RCC 7860 (cell line): ENCODE results near the gene PACSIN2.

Experiments used
- DNase-seq: peaks from one replicate; pipeline ENCODE4 v3.0.0-alpha.2; 2015; ENCODE audit warnings: low spot score
- FAIRE-seq: peaks from 2 replicates; lab custom pipeline; 2012; peaks lifted over from hg19 to GRCh38; lab: Jason Lieb, UNC

PACSIN2 gene

DNA sequence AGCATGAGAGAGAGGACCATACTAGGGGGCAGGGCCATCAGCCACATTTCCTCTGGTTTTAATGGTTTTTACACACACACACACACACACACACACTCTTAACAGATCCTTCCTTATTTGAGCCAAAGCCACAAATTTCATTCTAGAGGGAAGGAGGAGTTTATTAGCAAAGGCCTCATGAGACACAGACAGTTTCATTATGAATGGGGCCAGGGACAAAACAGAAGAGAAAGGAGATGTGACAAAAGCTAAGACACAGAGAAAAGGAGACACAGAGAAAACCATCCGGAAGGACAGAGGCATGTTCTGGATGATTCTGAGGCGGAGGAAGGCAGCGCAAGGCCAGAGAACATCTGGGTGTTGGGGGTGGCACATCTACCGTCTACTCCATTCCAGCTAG lies 125.6 kb downstream of the PACSIN2 start:
- FAIRE-seq (no peak), DNase-seq (no peak)

DNA sequence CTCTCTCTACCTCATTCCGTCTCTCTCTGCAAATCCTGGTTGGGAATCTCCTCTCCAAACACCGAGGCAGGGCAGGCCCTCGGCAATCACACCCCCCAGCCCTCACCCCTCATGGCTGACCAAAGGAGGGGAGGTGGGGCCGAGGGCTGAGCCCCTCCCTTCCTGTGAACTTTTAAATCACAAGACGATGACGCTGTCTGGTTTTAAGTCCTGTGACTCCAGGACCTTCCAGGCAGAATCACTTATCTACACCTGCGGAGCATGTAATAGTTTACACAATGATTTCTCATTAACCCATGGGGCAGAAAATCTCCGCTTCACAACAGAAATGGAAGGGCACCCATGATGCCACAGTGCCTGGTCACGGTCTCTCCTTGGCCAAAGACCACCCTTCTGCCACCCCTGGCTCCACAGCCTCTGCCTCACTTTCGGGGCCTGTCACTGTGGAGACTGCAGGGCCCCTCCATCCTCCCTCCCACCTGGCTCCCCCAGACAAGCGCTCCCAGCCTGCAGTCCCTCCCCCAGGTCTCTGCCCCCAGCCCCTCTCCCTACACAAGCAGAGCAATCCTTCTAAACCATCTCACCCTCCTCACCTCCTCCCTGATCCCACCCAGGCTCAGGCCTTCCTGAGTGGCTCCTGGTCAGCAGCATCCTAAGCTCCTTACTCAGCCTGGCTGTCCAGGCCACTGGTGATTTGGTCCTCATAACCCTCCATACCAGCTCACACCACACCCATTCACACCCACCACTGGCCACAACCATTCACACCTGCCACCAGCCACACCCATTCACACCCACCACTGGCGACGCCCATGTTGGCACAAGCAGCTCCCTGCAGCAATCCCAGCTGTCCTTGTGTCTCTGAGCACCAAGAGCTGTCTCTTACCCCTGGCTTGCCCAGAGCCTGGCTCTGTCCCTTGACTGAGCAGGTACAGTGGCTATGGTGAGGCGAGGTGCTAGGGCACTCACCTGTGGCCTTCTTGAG lies 127.1 kb downstream of the PACSIN2 start:
- DNase-seq, result no peak
- no peak for FAIRE-seq

DNA sequence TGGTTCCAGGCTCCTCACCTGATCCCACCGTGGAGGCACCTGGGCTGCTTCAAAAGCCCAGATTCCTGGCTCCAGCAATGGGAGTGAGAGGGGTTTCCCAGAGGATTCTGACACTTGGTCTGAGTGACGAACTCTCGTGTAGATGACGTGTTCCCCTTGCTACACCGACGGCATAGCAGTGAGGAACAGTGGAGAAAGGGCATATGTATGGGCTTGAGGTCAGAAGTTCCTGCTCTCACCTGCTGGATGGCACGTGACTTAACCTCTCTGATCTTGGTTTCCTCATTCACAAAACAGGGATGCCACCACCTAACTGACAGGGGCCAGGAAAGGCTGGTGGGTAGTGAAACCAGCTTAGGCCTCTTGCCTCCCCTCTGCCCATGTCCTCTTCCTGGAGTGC lies 127.8 kb downstream of the PACSIN2 start:
- FAIRE-seq, result no peak
- DNase-seq, result no peak

DNA sequence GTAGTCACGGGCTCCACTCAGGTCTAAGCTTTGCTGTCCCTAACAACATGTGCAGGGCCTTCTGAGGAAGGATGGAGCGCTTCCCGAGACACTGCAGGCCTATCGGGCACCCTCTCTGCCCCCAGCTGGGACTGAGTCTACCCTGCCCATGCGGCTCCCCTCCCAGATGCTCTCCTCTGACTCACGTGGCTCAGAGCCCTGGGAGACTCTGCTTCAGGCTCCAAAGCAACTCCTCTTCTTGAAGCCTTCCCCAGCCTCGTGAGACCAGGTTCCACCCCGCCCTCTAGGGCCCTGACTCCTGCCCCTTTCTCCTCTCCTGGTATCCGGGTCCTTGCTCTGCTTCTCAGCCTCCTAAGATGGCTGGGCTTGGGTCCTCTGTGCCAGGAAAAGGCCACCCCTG lies 129.5 kb downstream of the PACSIN2 start:
- DNase-seq (no peak), FAIRE-seq (no peak)

DNA sequence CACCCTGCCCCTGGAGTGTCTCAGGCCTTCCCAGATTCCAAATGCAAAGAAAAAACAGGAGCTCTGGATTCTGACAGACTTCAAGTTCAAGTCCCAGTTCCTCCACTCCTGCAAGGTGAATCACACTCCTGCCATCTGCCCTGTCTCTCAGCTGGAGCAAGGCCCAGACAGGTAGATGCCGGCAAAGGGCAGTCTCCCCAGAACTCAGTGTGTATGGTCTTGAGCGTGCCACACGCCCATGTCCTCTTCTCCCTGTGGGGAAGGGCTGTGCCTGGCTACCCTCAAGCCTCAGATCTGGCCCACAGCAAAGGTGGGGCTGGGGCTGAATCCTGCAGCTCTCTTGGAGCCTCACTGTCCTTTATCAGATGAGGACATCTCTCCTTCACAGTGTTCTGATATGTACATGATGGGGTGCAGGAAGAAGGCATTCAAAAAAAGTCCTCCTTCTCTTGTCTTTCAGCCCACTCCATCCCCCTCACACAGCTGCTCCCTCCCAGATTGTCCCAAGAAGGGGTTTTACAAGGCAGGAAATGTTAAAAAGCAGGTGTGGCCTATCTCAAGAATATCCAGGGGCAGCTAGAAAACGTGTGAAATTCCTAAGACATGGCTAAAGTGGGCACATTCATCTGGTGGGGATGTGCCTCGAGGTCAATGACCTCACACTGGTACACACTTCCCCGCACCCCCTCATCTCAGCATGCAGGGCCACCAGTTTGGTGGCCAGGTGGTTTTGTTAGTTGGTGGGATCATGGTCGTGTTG lies 130.2 kb downstream of the PACSIN2 start:
- no peak for FAIRE-seq
- no peak for DNase-seq

DNA sequence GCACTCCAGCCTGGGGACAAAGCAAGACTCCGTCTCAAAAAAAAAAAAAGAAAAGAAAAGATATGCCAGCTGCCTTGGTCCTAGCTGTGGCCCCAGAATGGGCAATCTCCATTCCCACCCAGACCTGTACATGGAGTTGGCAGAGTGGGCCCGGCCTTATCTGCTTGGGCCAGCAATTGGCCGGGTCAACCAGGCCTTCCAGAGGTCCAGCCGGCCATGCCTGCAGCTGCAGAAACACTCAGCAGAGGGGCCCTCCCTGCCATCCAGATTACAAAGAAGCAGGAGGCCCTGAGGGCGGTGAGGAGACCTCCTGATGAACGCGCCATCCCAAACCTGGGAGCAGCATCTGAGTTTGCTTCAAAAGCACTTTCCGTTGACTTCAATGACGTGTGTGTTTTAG lies 131.0 kb downstream of the PACSIN2 start:
- DNase-seq (no peak), FAIRE-seq (no peak)

DNA sequence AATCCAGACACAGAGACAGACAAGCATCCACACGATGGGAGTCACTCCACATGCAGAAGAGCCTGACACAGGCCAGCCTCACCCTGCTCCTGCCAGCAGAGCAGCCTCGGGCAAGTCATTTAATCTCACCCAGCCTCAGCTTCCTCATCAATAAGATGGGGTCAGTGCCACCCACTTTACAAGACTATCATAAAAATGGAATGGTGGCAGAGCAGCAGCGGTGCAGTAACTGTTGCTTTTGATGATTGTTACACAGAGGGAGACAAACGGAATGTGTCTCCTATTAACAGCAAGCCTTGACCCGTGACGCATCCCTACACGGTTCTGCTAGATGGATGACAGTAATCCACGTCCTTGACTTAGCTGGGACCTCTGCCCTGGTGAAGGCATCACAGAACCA lies 131.8 kb downstream of the PACSIN2 start:
- DNase-seq (no peak), FAIRE-seq (no peak)

DNA sequence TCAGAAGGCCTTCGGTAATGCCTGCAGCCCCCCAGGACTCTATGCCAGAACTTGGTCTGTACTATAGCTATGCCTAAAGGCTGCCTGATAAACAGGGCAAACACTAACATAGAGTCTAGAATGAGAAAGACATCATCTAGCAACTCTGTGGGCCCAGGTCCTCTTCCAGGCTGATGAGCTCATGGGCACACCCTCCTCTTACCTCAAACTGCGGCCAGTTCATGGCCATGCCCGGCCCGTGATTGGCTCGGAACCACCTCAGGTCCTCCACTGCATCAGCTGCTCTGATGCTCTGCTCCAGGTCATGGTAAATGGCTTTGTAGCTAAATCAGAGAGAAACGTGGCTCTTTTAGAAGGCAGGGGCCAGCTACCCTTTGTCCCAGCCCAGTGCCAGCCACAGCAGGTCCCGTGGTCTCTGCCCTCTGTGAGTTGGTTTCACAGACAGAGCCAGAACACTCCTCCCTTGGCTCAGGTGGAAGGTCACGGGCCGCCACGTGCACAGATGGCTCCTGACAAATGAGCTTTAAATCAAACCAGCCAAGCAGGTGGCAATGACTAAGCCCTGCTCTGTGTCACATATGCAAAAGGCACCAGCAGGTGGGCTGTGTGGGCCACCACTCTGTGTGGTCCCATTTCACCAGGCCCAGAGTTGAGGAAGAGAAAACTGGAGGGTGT lies 132.8 kb downstream of the PACSIN2 start:
- DNase-seq, result no peak
- no peak for FAIRE-seq

DNA sequence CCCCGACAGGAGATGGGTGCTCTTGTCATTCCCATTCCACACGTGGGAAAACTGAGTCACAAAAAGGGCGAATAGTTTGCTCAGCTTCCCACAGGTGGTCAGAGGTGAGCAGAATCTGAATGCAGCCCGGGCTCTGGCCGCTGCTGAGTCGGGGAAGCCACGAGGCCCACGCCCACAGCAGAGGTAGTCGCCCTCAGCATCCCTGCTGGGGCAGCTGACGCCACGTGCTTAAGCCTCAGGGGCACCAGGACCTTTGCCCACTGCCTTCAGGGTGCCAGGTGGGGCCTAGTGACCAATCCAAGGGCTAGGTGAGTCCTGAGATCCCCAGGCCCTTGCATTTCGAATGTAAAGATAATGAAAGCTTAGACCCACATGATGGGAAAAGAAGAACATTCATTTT lies 133.7 kb downstream of the PACSIN2 start:
- FAIRE-seq (no peak), DNase-seq (no peak)

DNA sequence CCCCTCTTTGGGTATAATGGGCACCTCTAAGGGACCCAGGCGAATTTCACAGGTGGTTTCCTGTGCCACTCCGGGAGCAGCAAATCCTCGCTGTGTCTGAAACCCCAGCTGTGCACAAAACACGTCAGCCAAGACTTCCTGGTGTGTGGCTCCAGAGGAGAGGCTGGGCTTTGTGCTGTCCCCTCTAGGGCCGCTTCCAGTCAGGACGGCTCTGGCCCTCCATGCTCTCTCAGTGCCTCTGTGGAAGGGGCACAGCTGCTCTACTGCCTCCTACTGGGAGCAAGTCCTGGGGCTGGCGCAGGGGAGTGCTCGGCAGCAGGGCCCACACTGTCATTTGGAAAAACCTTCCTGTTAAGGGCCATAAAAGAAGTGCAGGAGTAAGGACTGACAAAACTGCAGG lies 134.1 kb downstream of the PACSIN2 start:
- DNase-seq, result no peak
- FAIRE-seq, result no peak

DNA sequence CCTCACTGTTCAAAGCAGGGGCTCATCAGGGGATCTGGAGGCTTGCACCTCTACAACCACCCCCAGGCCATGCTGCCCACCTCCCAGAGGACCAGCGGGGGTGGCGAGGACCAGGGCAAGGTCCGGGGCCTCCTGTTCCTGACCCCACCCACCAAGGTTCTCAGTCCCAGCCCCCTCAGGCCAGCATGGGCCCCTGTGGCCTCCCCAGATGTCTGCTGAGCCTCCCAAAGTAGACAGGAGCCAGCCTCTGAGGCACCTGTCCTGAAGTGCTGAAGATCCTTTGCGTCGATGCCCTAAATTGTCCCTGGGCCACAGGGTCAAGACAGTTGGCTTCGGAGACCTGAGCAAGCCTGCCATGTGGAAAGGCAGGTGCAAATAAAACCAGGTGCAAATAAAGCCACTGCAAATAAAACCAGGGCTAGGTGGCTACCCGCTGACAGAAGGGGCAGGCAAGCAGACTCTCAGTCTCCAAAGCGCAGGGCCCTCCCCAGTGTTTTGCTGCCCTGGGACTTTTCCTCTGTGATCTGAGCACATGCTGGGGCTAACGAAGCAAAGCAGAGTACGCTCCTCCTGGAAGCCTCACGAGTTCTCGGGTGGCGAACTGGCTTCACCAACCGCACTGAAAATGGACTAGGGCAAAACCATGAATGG lies 135.5 kb downstream of the PACSIN2 start:
- DNase-seq (no peak), FAIRE-seq (no peak)

DNA sequence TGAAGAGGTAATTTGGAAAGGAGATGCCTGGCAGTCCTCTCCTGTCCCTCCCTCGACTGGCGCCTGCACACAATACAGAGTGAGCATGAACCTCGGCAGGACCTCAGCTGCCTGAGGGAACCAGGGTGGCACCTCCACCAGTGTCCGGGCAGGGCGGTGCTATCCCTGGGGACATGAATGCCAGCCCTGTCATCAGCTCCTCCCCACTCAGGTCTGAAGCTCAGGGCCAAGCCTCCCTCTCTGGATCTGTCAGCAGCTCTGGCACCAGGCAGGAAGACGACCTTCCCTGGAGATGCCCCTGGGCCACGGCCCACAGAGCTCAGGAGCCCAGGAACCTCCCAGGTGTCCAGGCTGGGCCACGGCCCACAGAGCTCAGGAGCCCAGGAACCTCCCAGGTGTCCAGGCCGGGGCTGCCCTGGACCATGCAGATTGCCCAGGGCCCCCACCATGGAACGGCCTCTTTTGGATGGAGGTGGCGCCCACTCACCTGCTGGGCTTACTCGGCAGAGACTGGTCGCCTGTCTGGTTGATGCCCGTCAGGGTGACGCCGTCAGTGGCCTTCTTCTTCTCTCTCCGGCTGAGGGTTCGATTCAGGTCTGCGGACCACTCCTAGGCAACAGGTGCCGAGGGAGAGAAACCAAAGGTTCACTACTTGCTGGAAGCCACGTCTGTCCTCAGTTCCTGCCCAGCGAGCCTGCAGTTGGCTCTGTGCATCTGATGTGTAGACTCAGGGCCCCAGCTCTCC lies 136.2 kb downstream of the PACSIN2 start:
- FAIRE-seq (no peak), DNase-seq (no peak)

DNA sequence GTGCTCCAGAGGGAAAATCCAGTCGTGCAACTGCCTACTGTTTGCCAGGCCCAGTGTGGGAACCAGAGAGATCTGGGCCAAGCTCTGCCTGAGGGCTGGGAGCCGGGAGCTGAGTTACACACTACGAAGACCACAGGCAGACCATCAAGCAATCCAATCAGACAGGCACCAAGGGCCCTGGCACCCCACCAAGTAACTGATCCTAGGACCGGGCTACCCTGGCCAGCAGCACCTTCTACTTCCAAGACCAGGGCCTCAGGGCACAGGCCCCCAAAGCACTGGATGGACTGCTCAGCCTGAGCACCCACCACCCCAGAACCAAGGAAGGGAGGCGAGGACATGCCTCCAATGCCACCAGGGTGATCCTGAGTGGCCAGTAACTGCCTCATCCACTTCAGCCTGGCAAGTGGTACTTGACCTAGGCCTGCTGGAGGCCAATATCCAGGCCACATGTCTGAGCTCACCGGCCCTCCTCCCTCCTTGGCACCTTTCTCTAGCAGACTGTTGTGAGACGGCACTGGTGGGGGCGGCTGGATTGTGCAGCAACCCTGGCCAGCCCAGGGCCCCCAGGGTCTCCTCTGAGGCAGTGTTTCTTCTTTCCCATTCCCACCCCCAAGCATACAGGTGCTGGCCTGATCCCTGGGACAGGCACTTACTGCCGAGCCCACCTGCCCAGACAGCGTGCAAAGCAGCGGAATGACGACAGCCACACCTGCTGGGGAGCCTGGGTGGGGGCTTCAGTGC lies 137.2 kb downstream of the PACSIN2 start:
- DNase-seq (no peak), FAIRE-seq (no peak)

DNA sequence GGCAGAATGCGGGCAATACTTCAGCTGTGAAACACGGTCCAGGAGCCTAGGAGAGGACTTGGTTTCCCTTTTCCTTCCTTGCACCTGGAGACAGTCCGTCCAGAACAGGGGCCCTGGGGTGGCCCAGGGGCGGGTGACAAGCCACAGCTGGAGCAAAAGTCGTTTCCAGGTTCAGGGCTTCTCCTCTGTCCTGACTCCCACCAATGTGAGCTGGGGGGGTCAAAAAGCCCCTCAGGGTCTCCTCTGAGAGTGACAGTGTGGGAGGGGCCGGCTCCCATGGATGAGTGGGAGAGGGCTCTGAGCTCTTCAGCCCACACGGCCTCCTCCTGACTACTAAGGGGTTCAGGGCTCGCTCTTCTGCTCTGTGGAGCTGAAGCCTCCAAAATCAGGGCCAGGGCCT lies 137.8 kb downstream of the PACSIN2 start:
- no peak for DNase-seq

DNA sequence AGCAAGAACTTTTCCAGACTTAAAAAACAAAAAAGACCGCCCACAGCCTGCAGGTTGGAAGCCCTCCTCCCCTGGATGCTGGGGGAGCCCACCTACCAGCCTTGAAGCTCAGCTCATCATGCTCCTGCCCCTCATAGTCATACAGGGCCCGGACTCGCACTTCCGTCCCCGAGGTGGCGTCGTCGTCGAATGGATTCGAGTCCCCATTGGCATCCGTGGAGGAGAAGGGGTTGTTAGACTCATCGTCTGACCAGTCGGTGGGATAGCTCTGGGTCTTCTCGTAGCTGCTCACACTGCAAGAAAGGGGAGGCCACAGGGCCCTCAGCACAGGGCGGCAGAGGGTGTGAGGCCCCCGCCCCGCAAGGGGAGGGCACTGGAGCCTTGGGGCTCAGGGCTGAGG lies 138.9 kb downstream of the PACSIN2 start:
- DNase-seq, result no peak
- FAIRE-seq, result no peak

More for the DNA sequence above, 137.8 kb downstream of the PACSIN2 start:
- no peak for FAIRE-seq

DNA sequence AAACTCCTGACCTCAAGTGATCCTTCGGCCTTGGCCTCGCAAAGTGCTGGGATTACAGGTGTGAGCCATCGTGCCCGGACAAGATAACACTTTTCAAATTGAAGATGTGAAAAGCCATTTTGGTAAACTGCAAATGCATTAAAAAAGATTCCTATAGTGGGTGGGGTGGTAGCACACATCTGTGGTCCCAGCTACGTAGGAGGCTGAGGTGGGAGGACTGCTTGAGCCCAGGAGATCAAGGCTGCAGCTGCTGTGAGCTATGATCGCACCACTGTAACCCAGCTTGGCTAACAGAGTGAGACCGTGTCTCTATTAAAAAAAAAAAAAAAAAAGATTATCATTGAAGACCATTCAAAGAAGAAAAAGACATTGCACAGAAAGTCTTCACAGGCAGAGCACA lies 140.9 kb downstream of the PACSIN2 start:
- no peak for DNase-seq
- no peak for FAIRE-seq

DNA sequence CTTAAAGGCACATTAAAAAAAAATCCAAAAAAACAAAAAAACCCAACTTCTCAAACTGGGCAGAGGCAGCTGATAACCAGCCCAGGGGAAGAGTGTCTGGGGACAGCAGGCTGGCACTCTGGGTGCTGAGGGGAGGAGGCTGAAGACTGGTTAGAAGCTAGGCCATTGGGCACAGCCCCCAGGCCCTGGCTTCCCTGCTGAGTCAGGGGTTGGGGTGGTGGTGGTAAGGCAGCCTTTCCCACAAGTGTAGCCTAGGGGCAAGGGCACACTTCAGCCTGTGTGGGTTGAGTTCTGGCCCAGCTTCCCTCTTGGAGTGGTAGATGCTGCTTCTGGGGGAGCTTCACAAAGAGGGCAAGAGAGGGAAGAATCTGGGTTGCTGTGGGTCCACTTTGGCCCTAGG lies 141.6 kb downstream of the PACSIN2 start:
- FAIRE-seq, result no peak

DNA sequence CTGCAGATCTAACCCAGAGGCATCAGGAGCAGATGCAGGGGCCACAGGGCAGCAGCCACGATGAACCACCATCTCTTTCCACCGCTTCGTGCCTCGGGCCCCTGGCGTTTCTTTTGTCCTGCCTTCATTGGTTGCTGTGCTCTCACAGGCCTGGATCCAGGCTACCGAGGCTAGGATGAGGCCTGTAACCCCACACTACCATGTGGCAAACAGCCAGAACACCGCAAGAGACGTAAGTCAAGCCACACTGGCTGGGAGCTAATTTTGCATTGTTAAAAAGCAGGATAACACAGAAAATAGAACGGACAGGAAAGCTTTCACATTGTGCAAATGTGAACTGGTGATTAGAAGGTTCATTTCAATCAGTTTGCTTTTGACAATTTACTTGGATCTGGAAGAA lies 142.1 kb downstream of the PACSIN2 start:
- FAIRE-seq, result no peak
- no peak for DNase-seq

More for the DNA sequence above, 141.6 kb downstream of the PACSIN2 start:
- no peak for DNase-seq
